ENCODE measurements around the gene GNAT3.

- TF ChIP-seq EZH2 (IDR thresholded peaks at IDR 0.05; ENCODE audit: low read depth) (no peak), CTCF (conservative IDR thresholded peaks at IDR 0.05) (no peak)
These were observed 16.8 kb upstream of the GNAT3 start for GRCh38 chr7:80528689-80529088.
